GM12874 (cell line): ENCODE measurements around the gene TACR1.

ENCODE experiments used
- CTCF ChIP-seq: IDR thresholded peaks from 2 replicates; pipeline ENCODE4 v1.5.1; 2011; ENCODE audit warnings: low read depth, mild to moderate bottlenecking, control low read depth, low read length, moderate library complexity; ENCODE audit not compliant: insufficient read depth

TACR1 gene

GRCh38 chr2:75025633-75026380, 173.5 kb downstream of the TACR1 start:
- TF ChIP-seq CTCF, result no peak

- TF ChIP-seq CTCF, result no peak
Measured at GRCh38 chr2:75025216-75025615, 174.1 kb downstream of the TACR1 start.

GRCh38 chr2:75023666-75024455, 175.5 kb downstream of the TACR1 start:
- TF ChIP-seq CTCF, result no peak

GRCh38 chr2:75022516-75022915, 176.8 kb downstream of the TACR1 start:
- TF ChIP-seq CTCF, result no peak

GRCh38 chr2:75021672-75022071, 177.6 kb downstream of the TACR1 start:
- no peak for TF ChIP-seq CTCF

GRCh38 chr2:75020476-75020875, 178.8 kb downstream of the TACR1 start:
- no peak for TF ChIP-seq CTCF

- no peak for TF ChIP-seq CTCF
Measured at GRCh38 chr2:75019790-75020189, 179.5 kb downstream of the TACR1 start.
